ENCODE results near the gene DLST.

GRCh38 chr14:74936731-74937130 is 55.0 kb downstream of the DLST start:
- TF ChIP-seq POLR2AphosphoS5 (IDR thresholded peaks at IDR 0.05; ENCODE audit: low read depth) (no peak), CTCF (IDR thresholded peaks at IDR 0.05; ENCODE audit: insufficient read depth, low read length) (no peak), GABPA (IDR thresholded peaks at IDR 0.05; ENCODE audit: low read depth) (no peak)

All from HL-60 (cell line).